Measurements from ENCODE around the gene PITPNC1.

DNA sequence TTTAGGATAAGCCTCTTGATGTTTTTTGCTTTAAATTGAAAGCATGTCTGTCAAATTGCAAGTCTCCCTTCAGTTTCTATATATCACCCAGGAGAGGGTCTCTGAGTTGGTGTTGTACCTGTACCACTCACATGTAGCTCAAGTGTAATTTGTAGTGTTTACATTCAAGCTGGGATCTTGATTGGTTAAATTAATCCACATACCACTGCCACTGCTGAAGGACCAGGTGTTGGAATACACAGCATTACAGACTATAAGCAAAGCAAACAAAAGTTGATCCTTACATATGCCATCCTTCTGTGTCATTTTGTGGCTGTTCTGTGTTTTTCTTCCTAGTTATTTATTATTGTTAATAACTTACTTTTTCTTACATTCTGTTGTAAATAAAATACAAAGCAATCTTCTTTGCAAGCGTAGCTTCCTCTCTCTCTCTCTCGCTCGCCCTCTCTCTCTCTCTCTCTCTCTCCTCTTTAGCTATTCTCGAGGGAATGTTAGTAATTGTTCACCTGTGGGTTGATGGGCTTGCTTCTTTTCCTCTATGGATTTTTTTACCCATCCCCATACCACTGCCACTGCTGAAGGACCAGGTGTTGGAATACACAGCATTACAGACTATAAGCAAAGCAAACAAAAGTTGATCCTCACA, 319.9 kb downstream of the PITPNC1 start:
- TF ChIP-seq, protein P1, sequence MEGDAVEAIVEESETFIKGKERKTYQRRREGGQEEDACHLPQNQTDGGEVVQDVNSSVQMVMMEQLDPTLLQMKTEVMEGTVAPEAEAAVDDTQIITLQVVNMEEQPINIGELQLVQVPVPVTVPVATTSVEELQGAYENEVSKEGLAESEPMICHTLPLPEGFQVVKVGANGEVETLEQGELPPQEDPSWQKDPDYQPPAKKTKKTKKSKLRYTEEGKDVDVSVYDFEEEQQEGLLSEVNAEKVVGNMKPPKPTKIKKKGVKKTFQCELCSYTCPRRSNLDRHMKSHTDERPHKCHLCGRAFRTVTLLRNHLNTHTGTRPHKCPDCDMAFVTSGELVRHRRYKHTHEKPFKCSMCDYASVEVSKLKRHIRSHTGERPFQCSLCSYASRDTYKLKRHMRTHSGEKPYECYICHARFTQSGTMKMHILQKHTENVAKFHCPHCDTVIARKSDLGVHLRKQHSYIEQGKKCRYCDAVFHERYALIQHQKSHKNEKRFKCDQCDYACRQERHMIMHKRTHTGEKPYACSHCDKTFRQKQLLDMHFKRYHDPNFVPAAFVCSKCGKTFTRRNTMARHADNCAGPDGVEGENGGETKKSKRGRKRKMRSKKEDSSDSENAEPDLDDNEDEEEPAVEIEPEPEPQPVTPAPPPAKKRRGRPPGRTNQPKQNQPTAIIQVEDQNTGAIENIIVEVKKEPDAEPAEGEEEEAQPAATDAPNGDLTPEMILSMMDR (IDR thresholded peaks at IDR 0.05) = no peak
- TF ChIP-seq POLR2A (IDR thresholded peaks at IDR 0.05) = no peak
